Measurements from ENCODE around the gene COLEC11.

COLEC11 gene

DNA sequence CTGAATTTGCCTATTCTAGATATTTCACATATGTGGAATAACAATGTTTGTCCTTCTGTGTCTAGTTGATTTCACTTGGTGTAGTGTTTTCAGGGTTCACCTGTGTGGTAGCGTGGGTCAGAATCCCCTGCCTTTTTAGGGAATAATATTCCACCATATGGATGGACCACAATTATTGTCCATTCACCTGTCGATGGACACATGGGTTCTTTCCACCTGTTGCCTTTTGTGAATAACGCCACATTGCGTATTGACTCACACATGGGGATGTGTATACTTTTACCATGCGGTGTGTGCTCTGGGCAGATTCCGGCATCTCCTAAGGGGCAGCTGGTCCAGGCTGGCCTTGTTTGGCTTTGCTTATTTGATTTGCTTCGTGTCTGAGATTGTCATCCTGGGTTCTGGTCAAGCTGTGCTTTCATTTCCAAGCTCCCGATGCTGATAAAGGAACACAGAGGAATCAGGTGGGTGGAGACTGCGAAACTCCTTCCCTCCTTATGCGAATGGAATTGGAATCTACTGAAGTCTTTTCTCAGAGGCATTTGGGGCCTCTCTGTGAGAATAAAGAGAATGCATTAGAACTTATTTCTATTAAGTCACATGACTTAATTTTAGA lies 44.2 kb downstream of the COLEC11 start:
- Histone ChIP-seq H4K20me1 (ENCODE audit: insufficient read depth) (no peaks in the 10 kb centered on the region), H3K4me3 (IDR thresholded peaks at IDR 0.05; ENCODE audit: insufficient read depth, low read depth, low read length) (no peak overlapping the region), H3K27me3 (ENCODE audit: insufficient read depth, low read depth) (no peaks in the 10 kb centered on the region), H3K79me2 (ENCODE audit: insufficient read depth, low read depth) (no peaks in the 10 kb centered on the region), H2AFZ (ENCODE audit: low read depth) (no peak overlapping the region), H3K36me3 (ENCODE audit: insufficient read depth) (no peaks in the 10 kb centered on the region), H3K9ac (no peak overlapping the region), H3K4me2 (no peak overlapping the region), H3K27ac (no peak overlapping the region), H3K4me1 (ENCODE audit: low read depth, poor library complexity, severe bottlenecking) (no peaks in the 10 kb centered on the region)
- TF ChIP-seq, protein P1, sequence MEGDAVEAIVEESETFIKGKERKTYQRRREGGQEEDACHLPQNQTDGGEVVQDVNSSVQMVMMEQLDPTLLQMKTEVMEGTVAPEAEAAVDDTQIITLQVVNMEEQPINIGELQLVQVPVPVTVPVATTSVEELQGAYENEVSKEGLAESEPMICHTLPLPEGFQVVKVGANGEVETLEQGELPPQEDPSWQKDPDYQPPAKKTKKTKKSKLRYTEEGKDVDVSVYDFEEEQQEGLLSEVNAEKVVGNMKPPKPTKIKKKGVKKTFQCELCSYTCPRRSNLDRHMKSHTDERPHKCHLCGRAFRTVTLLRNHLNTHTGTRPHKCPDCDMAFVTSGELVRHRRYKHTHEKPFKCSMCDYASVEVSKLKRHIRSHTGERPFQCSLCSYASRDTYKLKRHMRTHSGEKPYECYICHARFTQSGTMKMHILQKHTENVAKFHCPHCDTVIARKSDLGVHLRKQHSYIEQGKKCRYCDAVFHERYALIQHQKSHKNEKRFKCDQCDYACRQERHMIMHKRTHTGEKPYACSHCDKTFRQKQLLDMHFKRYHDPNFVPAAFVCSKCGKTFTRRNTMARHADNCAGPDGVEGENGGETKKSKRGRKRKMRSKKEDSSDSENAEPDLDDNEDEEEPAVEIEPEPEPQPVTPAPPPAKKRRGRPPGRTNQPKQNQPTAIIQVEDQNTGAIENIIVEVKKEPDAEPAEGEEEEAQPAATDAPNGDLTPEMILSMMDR (conservative IDR thresholded peaks at IDR 0.05; ENCODE audit: low read depth, low read length): no peak

DNA sequence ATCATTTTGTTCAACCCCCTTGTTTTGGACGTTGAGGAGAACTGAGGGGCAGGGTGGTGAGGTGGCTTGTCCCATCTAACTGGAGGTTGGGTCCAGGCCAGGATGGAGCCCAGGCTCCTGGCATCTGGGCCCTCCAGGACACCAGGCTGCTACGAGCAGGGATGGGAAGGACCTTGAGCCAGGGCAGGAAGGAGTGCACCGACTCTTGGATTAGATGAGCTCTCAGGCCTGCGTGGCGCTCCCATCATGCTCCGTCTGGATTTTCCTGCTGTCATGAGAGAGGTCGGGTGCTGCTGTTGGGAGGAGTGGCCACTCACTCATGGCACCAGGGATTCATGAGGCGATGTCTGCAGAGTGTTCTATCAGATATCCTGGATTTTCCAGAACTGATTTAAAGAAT lies 44.7 kb downstream of the COLEC11 start:
- no peak overlapping the region for H3K4me2 ChIP-seq
- H3K4me3 ChIP-seq (IDR thresholded peaks at IDR 0.05; ENCODE audit: insufficient read depth, low read depth, low read length): no peak overlapping the region
- H4K20me1 ChIP-seq (ENCODE audit: insufficient read depth): no peaks in the 10 kb centered on the region
- TF ChIP-seq, protein P1 (conservative IDR thresholded peaks at IDR 0.05; ENCODE audit: low read depth, low read length): no peak
- H3K27me3 ChIP-seq (ENCODE audit: insufficient read depth, low read depth): no peaks in the 10 kb centered on the region
- H3K27ac ChIP-seq: no peak overlapping the region
- H3K36me3 ChIP-seq (ENCODE audit: insufficient read depth): no peaks in the 10 kb centered on the region
- H3K79me2 ChIP-seq (ENCODE audit: insufficient read depth, low read depth): no peaks in the 10 kb centered on the region
- no peaks in the 10 kb centered on the region for H3K4me1 ChIP-seq (ENCODE audit: low read depth, poor library complexity, severe bottlenecking)
- no peak overlapping the region for H3K9ac ChIP-seq
- H2AFZ ChIP-seq (ENCODE audit: low read depth): no peak overlapping the region

DNA sequence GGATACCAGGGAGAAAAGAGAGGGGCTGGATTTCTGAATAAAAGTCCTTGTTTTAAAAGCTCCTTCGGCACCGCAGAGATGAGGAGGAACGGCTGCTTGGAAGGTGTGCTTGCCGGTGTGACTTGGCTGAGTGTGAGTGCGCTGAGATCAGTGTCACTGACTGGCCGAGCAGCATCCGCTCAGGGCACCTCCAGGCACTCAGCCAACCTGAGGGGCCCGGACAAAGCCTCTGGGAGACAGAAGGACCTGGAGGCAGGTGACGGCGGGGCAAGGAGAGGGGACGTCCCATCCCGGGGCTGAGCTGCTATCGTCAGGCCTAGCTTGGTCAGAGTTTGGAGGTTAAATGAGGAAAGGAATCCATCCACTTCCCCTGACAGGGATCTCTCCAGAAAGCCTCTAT lies 46.3 kb downstream of the COLEC11 start:
- no peak overlapping the region for H3K27ac ChIP-seq
- no peak overlapping the region for H2AFZ ChIP-seq (ENCODE audit: low read depth)
- no peaks in the 10 kb centered on the region for H3K4me1 ChIP-seq (ENCODE audit: low read depth, poor library complexity, severe bottlenecking)
- no peak overlapping the region for H3K4me2 ChIP-seq
- no peaks in the 10 kb centered on the region for H3K27me3 ChIP-seq (ENCODE audit: insufficient read depth, low read depth)
- H3K36me3 ChIP-seq (ENCODE audit: insufficient read depth): no peaks in the 10 kb centered on the region
- H3K4me3 ChIP-seq (IDR thresholded peaks at IDR 0.05; ENCODE audit: insufficient read depth, low read depth, low read length): no peak overlapping the region
- H4K20me1 ChIP-seq (ENCODE audit: insufficient read depth): no peaks in the 10 kb centered on the region
- H3K9ac ChIP-seq: no peak overlapping the region
- H3K79me2 ChIP-seq (ENCODE audit: insufficient read depth, low read depth): no peaks in the 10 kb centered on the region
- TF ChIP-seq, protein P1 (conservative IDR thresholded peaks at IDR 0.05; ENCODE audit: low read depth, low read length): no peak

DNA sequence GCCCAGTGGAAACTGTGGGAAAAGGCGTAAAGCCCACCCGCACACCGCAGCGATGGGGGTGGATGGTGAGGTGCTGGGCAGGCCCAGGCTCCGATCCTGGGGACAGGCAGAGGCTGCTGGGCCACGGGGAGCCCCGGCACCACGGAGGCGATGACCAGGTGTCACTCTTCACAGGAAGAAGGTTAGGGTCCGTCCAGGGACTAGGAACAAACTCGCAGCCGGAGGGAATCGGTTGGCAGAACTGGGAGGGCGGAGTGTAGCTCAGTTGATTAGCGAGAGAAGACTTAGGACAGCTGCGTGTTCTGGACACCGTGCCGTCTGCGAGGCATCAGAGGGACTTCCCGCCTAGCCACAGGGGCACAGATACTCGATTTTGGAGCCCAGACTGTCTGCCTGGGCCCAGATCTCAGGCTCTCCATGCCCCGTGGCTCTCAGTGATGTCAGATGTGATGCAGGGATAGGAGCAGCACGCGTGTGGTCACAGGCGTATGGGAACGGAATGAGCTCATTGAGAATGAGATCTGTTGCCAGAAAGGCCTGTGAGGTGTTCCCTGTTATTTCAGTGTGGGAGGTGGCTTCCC lies 47.0 kb downstream of the COLEC11 start:
- no peaks in the 10 kb centered on the region for H3K4me1 ChIP-seq (ENCODE audit: low read depth, poor library complexity, severe bottlenecking)
- no peak overlapping the region for H3K4me3 ChIP-seq (IDR thresholded peaks at IDR 0.05; ENCODE audit: insufficient read depth, low read depth, low read length)
- H3K79me2 ChIP-seq (ENCODE audit: insufficient read depth, low read depth): no peaks in the 10 kb centered on the region
- H3K9ac ChIP-seq: no peak overlapping the region
- no peaks in the 10 kb centered on the region for H3K36me3 ChIP-seq (ENCODE audit: insufficient read depth)
- no peaks in the 10 kb centered on the region for H3K27me3 ChIP-seq (ENCODE audit: insufficient read depth, low read depth)
- no peak overlapping the region for H3K4me2 ChIP-seq
- no peak overlapping the region for H2AFZ ChIP-seq (ENCODE audit: low read depth)
- H3K27ac ChIP-seq: no peak overlapping the region
- TF ChIP-seq, protein P1 (conservative IDR thresholded peaks at IDR 0.05; ENCODE audit: low read depth, low read length): no peak
- no peaks in the 10 kb centered on the region for H4K20me1 ChIP-seq (ENCODE audit: insufficient read depth)

Measured in KMS-11 (cell line).